ENCODE measurements around the gene SPECC1.
"Not testable (repeated sequence)": the region's sequence is repeated elsewhere in the genome, so short reads cannot be mapped to it uniquely, and the experiment has no call there.

- not testable (repeated sequence) for TF ChIP-seq CTCF (IDR thresholded peaks at IDR 0.05; ENCODE audit: low read length); EZH2 (IDR thresholded peaks at IDR 0.05; ENCODE audit: borderline replicate concordance, low read length)
Measured at GRCh38 chr17:20196286-20196685, 187.1 kb downstream of the SPECC1 start.

All from OCI-LY1 (cell line).